SK-N-SH (cell line): ENCODE data around the gene IKZF1. TPM values are rescaled to one million over a fixed set of nuclear protein-coding genes. Genes with fewer than 3 reads are reported as not detected.

Source experiments
- CTCF ChIA-PET: fragments of 300-600, 350-600 bp; formaldehyde crosslinking; extraction: SDS; loops from one replicate; lab custom pipeline; 2021; lab: Yijun Ruan, JAX
- POLR2A ChIA-PET: fragments of 350-600 bp; sonication (Branson Sonifier 250); formaldehyde crosslinking; extraction: SDS; loops from one replicate; lab custom pipeline; 2020; ENCODE audit warnings: antibody characterized with exemption, inconsistent platforms; lab: Yijun Ruan, JAX
- DNase-seq: peaks from one replicate; pipeline ENCODE4 v3.0.0; 2012
- H2AFZ ChIP-seq: fragments of 200-600 bp; sonication (generic); 2 replicates; pipeline ENCODE4 v1.8.1; 2016; ENCODE audit warnings: antibody characterized with exemption, mild to moderate bottlenecking, low read depth
- H3F3A ChIP-seq: fragments of 200-600 bp; sonication (generic); replicated peaks from 2 replicates; pipeline ENCODE3; 2016; ENCODE audit warnings: antibody characterized with exemption, mild to moderate bottlenecking; ENCODE audit not compliant: insufficient read depth
- H3K27ac ChIP-seq, 2 experiments: fragments of 200-500 bp in 1 of 2; fragments of 200-600 bp in 1 of 2; sonication (Bioruptor generic) in 1 of 2; sonication (generic), shearing (Covaris generic) in 1 of 2; 2 replicates each; pipeline versions ENCODE4 v1.5.1 to v1.6.1; 2014 to 2016; ENCODE audit warnings: low read depth in 2 of 2, inconsistent platforms in 1 of 2, low read length in 1 of 2, mild to moderate bottlenecking in 1 of 2, mixed read lengths in 1 of 2
- H3K27me3 ChIP-seq: fragments of 200-600 bp; sonication (generic), shearing (Covaris generic); 2 replicates; pipeline ENCODE4 v1.6.1; 2016; ENCODE audit warnings: mixed run types; ENCODE audit not compliant: insufficient read depth
- H3K36me3 ChIP-seq, 2 experiments: fragments of 200-500 bp in 1 of 2; fragments of 200-600 bp in 1 of 2; sonication (Bioruptor generic) in 1 of 2; sonication (generic) in 1 of 2; replicated peaks in 1 of 2; 2 replicates each; pipeline versions ENCODE3 to v1.5.1; 2014 to 2016; ENCODE audit warnings: low read length in 1 of 2, mild to moderate bottlenecking in 1 of 2; ENCODE audit not compliant: insufficient read depth in 2 of 2, control insufficient read depth in 1 of 2
- H3K4me1 ChIP-seq, 2 experiments: fragments of 200-500 bp in 1 of 2; fragments of 200-600 bp in 1 of 2; sonication (Bioruptor generic) in 1 of 2; sonication (generic), shearing (Covaris generic) in 1 of 2; 2 replicates each; pipeline versions ENCODE4 v1.5.1 to v1.6.1; 2014 to 2016; ENCODE audit warnings: low read depth in 1 of 2, low read length in 1 of 2, mixed run types in 1 of 2; ENCODE audit not compliant: insufficient read depth in 2 of 2, control insufficient read depth in 1 of 2
- H3K4me2 ChIP-seq: fragments of 200-600 bp; sonication (generic), shearing (Covaris generic); 2 replicates; pipeline ENCODE4 v1.6.1; 2017; ENCODE audit warnings: mixed run types
- H3K4me3 ChIP-seq, 2 experiments: fragments of 200-500 bp in 1 of 2; fragments of 200-600 bp in 1 of 2; sonication (Bioruptor generic) in 1 of 2; sonication (generic), shearing (Covaris generic) in 1 of 2; 2 replicates each; pipeline versions ENCODE4 v1.5.1 to v1.8.1; 2014 to 2016; ENCODE audit warnings: low read depth in 2 of 2, inconsistent platforms in 1 of 2, low read length in 1 of 2, mild to moderate bottlenecking in 1 of 2, mixed read lengths in 1 of 2, moderate library complexity in 1 of 2
- H3K79me2 ChIP-seq: fragments of 200-600 bp; sonication (generic); 2 replicates; pipeline ENCODE4 v1.8.1; 2017; ENCODE audit warnings: mild to moderate bottlenecking; ENCODE audit not compliant: insufficient read depth
- H3K9ac ChIP-seq: fragments of 200-600 bp; sonication (generic); 2 replicates; pipeline ENCODE4 v1.6.1; 2017; ENCODE audit warnings: mixed run types
- H3K9me2 ChIP-seq: fragments of 200-600 bp; sonication (generic); 2 replicates; pipeline ENCODE4 v1.6.1; 2017; ENCODE audit warnings: mixed run types
- H3K9me3 ChIP-seq: fragments of 200-600 bp; sonication (generic); 2 replicates; pipeline ENCODE4 v1.6.1; 2017; ENCODE audit warnings: mixed run types, mild to moderate bottlenecking, moderate library complexity
- H4K20me1 ChIP-seq: fragments of 200-600 bp; sonication (generic); 2 replicates; pipeline ENCODE4 v1.6.1; 2017; ENCODE audit warnings: mild to moderate bottlenecking, mixed run types; ENCODE audit not compliant: insufficient read depth
- ELF1 ChIP-seq: IDR thresholded peaks from 2 replicates; pipeline ENCODE4 v1.4.0; 2012
- EZH2phosphoT487 ChIP-seq: fragments of 200-600 bp; sonication (generic); IDR thresholded peaks from 2 replicates; pipeline ENCODE4 v1.6.1; 2017; ENCODE audit warnings: low read depth, mixed run types, mild to moderate bottlenecking, antibody characterized with exemption, moderate library complexity, borderline replicate concordance
- FOSL2 ChIP-seq: IDR thresholded peaks from 2 replicates; pipeline ENCODE4 v1.4.0; 2012; ENCODE audit warnings: low read depth, mild to moderate bottlenecking, moderate library complexity, borderline replicate concordance
- FOXJ3 ChIP-seq: sonication (generic); formaldehyde crosslinking; IDR thresholded peaks from 2 replicates; pipeline ENCODE4 v1.5.1; 2020; ENCODE audit warnings: mild to moderate bottlenecking, missing genetic modification reagents
- FOXM1 ChIP-seq: IDR thresholded peaks from 2 replicates; pipeline ENCODE4 v1.4.0; 2012; ENCODE audit warnings: low read depth, mild to moderate bottlenecking
- GABPA ChIP-seq: IDR thresholded peaks from 2 replicates; pipeline ENCODE4 v1.4.0; 2012; ENCODE audit warnings: low read depth, mild to moderate bottlenecking
- GATA2 ChIP-seq: sonication (generic); formaldehyde crosslinking; IDR thresholded peaks from 2 replicates; pipeline ENCODE4 v1.5.0; 2020; ENCODE audit warnings: mild to moderate bottlenecking, missing genetic modification reagents
- JUND ChIP-seq: IDR thresholded peaks from 2 replicates; pipeline ENCODE4 v1.4.0; 2012
- MEF2A ChIP-seq: IDR thresholded peaks from 2 replicates; pipeline ENCODE4 v1.4.0; 2012; ENCODE audit warnings: low read depth, borderline replicate concordance
- POLR2AphosphoS5 ChIP-seq: IDR thresholded peaks from 2 replicates; pipeline ENCODE4 v1.6.1; 2012; ENCODE audit warnings: low read depth, low read length
- RCOR1 ChIP-seq: fragments of 150-350 bp; IDR thresholded peaks from 2 replicates; pipeline ENCODE4 v1.6.1; 2017; ENCODE audit warnings: antibody characterized with exemption, low read length
- SMC3 ChIP-seq: IDR thresholded peaks from 2 replicates; pipeline ENCODE4 v1.6.1; 2012; ENCODE audit warnings: low read depth, low read length, improper control_type of control experiment
- TCF12 ChIP-seq: IDR thresholded peaks from 2 replicates; pipeline ENCODE4 v1.4.0; 2012
- USF2 ChIP-seq: fragments of 150-350 bp; IDR thresholded peaks from 2 replicates; pipeline ENCODE4 v1.6.1; 2017; ENCODE audit warnings: antibody characterized with exemption, low read length, low read depth, borderline replicate concordance
- YY1 ChIP-seq: IDR thresholded peaks from 2 replicates; pipeline ENCODE4 v1.4.0; 2012; ENCODE audit warnings: low read depth, mild to moderate bottlenecking
- WGBS: methylation state at CpG from one replicate; pipeline ENCODE4 v1.1.6; 2017; ENCODE audit warnings: low lambda C conversion rate; 5-methylcytosine and 5-hydroxymethylcytosine counted together
- polyA plus RNA-seq, 3 experiments: library from polyadenylated mRNA; depleted of rRNA; stranded (reverse); fragments of >200 nt; gene quantifications; 2 replicates each; pipeline ENCODE4 v1.2.3, GENCODE V29; 2012
- TF ChIP-seq, protein P1 (sequence below): IDR thresholded peaks from 2 replicates; pipeline ENCODE4 v1.4.0; 2012; ENCODE audit warnings: low read depth, borderline replicate concordance
- TF ChIP-seq, protein P2 (sequence below): IDR thresholded peaks from 2 replicates; pipeline ENCODE4; 2012
- TF ChIP-seq, protein P3 (sequence below): IDR thresholded peaks from 2 replicates; pipeline ENCODE4 v1.6.1; 2012; ENCODE audit warnings: mild to moderate bottlenecking, low read depth, low read length, moderate library complexity

The IKZF1 gene
- polyA plus RNA-seq, 1 of the 3 experiments (the other 2 are of a cell fraction): not detected

- Histone ChIP-seq H2AFZ (no peak overlapping the region), H3K9me3 (no peaks in the 10 kb centered on the region), H3K27me3 (peaks cover 4% of the 10 kb centered on the region; the same call in 1 of the 2 replicates), H3K4me1 (no peaks in the 10 kb centered on the region; a peak in 1 of 4 replicates), H3F3A (no peaks in the 10 kb centered on the region), H3K36me3 (no peaks in the 10 kb centered on the region), H3K9ac (no peak overlapping the region), H3K4me2 (no peak overlapping the region), H3K79me2 (no peaks in the 10 kb centered on the region), H4K20me1 (no peaks in the 10 kb centered on the region), H3K9me2 (no peaks in the 10 kb centered on the region), H3K27ac (no peak overlapping the region), H3K4me3 (no peak overlapping the region)
- ChIA-PET POLR2A (no interaction called here), CTCF (interaction anchor here (0.7 to 18.1 kb wide), 3 partner anchors 11 to 204 kb away, joined by 3 to 353 read pairs (median 3); no protein-coding TSS in a partner anchor)
- DNase-seq: no peak
- WGBS: 24% methylated on average over 4 of the region's 4 CpGs
- TF ChIP-seq GATA2 (CRISPR knock-in tag) (no peak), USF2 (no peak), EZH2phosphoT487 (no peak), YY1 (no peak), RCOR1 (no peak), GABPA (no peak), FOXM1 (no peak), SMC3 (no peak), POLR2AphosphoS5 (no peak)
- TF ChIP-seq, protein P1, sequence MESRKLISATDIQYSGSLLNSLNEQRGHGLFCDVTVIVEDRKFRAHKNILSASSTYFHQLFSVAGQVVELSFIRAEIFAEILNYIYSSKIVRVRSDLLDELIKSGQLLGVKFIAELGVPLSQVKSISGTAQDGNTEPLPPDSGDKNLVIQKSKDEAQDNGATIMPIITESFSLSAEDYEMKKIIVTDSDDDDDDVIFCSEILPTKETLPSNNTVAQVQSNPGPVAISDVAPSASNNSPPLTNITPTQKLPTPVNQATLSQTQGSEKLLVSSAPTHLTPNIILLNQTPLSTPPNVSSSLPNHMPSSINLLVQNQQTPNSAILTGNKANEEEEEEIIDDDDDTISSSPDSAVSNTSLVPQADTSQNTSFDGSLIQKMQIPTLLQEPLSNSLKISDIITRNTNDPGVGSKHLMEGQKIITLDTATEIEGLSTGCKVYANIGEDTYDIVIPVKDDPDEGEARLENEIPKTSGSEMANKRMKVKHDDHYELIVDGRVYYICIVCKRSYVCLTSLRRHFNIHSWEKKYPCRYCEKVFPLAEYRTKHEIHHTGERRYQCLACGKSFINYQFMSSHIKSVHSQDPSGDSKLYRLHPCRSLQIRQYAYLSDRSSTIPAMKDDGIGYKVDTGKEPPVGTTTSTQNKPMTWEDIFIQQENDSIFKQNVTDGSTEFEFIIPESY: no peak
These were observed 108.5 kb downstream of the IKZF1 start for GRCh38 chr7:50412973-50413372.

- H3K27ac ChIP-seq: no peak overlapping the region
- H2AFZ ChIP-seq: no peak overlapping the region
- H3K79me2 ChIP-seq: no peaks in the 10 kb centered on the region
- no peak for DNase-seq
- WGBS: 69% methylated on average over 6 of the region's 7 CpGs
- H3K4me2 ChIP-seq: no peak overlapping the region
- H3F3A ChIP-seq: no peaks in the 10 kb centered on the region
- H3K4me3 ChIP-seq: no peak overlapping the region
- H3K9ac ChIP-seq: no peak overlapping the region
- H4K20me1 ChIP-seq: no peaks in the 10 kb centered on the region
- no peaks in the 10 kb centered on the region for H3K9me3 ChIP-seq
- H3K9me2 ChIP-seq: no peaks in the 10 kb centered on the region
- ChIA-PET CTCF (interaction anchor here (0.7 to 18.1 kb wide), 2 partner anchors 16 to 205 kb away, joined by 3 to 353 read pairs; no protein-coding TSS in a partner anchor), POLR2A (no interaction called here)
- H3K27me3 ChIP-seq: no peaks in the 10 kb centered on the region
- peaks cover 0 to 5% of the 10 kb centered on the region in 2 experiments; a peak in 1 of 4 replicates for H3K4me1 ChIP-seq
- H3K36me3 ChIP-seq: no peaks in the 10 kb centered on the region
- TF ChIP-seq JUND: no peak
- TF ChIP-seq, protein P2, sequence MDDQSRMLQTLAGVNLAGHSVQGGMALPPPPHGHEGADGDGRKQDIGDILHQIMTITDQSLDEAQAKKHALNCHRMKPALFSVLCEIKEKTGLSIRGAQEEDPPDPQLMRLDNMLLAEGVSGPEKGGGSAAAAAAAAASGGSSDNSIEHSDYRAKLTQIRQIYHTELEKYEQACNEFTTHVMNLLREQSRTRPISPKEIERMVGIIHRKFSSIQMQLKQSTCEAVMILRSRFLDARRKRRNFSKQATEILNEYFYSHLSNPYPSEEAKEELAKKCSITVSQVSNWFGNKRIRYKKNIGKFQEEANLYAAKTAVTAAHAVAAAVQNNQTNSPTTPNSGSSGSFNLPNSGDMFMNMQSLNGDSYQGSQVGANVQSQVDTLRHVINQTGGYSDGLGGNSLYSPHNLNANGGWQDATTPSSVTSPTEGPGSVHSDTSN: no peak
- no peak for TF ChIP-seq FOSL2
- TF ChIP-seq FOXJ3 (CRISPR knock-in tag): no peak
- no peak for TF ChIP-seq TCF12
- TF ChIP-seq, protein P3, sequence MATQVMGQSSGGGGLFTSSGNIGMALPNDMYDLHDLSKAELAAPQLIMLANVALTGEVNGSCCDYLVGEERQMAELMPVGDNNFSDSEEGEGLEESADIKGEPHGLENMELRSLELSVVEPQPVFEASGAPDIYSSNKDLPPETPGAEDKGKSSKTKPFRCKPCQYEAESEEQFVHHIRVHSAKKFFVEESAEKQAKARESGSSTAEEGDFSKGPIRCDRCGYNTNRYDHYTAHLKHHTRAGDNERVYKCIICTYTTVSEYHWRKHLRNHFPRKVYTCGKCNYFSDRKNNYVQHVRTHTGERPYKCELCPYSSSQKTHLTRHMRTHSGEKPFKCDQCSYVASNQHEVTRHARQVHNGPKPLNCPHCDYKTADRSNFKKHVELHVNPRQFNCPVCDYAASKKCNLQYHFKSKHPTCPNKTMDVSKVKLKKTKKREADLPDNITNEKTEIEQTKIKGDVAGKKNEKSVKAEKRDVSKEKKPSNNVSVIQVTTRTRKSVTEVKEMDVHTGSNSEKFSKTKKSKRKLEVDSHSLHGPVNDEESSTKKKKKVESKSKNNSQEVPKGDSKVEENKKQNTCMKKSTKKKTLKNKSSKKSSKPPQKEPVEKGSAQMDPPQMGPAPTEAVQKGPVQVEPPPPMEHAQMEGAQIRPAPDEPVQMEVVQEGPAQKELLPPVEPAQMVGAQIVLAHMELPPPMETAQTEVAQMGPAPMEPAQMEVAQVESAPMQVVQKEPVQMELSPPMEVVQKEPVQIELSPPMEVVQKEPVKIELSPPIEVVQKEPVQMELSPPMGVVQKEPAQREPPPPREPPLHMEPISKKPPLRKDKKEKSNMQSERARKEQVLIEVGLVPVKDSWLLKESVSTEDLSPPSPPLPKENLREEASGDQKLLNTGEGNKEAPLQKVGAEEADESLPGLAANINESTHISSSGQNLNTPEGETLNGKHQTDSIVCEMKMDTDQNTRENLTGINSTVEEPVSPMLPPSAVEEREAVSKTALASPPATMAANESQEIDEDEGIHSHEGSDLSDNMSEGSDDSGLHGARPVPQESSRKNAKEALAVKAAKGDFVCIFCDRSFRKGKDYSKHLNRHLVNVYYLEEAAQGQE: no peak
- no peak for TF ChIP-seq ELF1
- no peak for TF ChIP-seq MEF2A
- no peak for TF ChIP-seq YY1
- TF ChIP-seq RCOR1: no peak
These were observed 109.0 kb downstream of the IKZF1 start for GRCh38 chr7:50413561-50413960.
